Occipital lobe (tissue), 2 donors: ENCODE measurements around the gene TUT1. TPM values are rescaled to one million over a fixed set of nuclear protein-coding genes. Genes with fewer than 3 reads are reported as not detected.
"Not testable (repeated sequence)": the region's sequence is repeated elsewhere in the genome, so short reads cannot be mapped to it uniquely, and the experiment has no call there.

Source experiments
- DNase-seq: peaks from one replicate; lab custom pipeline; 2025; lab: John Stamatoyannopoulos, UW
- total RNA-seq: library from RNA; depleted of rRNA; stranded (reverse); fragments of >200 nt; gene quantifications from one replicate; pipeline ENCODE4 v1.2.3, GENCODE V29; 2014

The TUT1 gene, protein sequence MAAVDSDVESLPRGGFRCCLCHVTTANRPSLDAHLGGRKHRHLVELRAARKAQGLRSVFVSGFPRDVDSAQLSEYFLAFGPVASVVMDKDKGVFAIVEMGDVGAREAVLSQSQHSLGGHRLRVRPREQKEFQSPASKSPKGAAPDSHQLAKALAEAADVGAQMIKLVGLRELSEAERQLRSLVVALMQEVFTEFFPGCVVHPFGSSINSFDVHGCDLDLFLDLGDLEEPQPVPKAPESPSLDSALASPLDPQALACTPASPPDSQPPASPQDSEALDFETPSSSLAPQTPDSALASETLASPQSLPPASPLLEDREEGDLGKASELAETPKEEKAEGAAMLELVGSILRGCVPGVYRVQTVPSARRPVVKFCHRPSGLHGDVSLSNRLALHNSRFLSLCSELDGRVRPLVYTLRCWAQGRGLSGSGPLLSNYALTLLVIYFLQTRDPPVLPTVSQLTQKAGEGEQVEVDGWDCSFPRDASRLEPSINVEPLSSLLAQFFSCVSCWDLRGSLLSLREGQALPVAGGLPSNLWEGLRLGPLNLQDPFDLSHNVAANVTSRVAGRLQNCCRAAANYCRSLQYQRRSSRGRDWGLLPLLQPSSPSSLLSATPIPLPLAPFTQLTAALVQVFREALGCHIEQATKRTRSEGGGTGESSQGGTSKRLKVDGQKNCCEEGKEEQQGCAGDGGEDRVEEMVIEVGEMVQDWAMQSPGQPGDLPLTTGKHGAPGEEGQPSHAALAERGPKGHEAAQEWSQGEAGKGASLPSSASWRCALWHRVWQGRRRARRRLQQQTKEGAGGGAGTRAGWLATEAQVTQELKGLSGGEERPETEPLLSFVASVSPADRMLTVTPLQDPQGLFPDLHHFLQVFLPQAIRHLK
- total RNA-seq = 4.5 TPM

DNA sequence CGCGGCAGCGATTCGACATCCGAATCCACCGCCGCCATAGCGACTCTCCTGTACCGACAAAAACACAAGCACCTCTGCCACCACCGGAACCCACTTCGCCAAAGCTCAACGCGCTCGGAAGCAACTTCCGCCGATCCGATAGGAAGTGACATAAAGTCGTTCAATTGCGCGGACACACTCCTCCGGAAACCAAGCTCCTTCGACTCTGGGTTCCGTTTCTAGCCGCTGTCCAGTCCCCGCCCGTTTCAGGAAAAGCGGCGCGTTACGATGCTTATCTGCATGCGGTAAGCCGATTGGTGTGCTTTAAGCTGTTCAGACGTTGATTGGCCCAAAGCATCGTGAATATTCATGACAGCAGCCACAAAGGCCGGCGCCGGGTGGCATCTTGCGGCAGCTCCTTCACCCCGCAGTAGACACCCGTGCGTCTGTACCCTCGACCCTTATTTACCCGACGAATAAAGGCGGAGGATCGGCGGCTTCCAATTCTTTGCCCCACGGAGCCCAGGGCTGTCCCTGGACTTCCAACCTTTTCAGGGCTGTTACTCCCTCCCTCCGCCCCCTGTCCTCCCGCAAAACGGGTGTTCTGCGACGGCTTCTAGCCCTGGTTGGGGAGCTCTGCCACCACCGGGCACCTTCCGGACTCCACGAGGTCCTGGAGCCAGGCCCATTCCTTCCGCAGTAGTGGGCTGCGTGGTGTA is at the start of gene TUT1:
TUT1 (minus strand) TSS at position 76 of the 698 bp plus-strand sequence; CDS start at position 38, 38 bp downstream.
- DNase-seq = peak; percentile 98

GRCh38 chr11:62632492-62632891 is 41.2 kb upstream of the TUT1 start:
- DNase-seq = no peak

DNA sequence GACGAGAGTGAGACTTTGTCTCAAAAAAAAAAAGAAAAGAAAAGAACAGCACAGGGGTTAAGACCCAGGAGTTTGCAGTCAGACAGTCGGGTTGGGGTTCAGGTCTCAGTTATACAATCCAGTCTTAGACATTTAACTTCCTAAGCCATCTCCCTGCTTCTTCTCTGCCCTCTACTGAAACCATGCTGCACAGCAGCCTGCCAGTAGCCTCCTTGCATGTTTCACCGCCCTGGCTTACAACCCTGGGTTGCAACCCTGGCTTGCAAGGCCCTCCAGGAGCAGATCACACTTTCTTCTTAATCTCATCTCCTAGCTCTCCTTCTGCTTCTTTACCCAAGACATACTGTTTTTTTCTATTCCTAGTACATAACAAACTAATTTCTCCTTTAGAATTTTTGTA is 36.4 kb upstream of the TUT1 start:
- DNase-seq = no peak

DNA sequence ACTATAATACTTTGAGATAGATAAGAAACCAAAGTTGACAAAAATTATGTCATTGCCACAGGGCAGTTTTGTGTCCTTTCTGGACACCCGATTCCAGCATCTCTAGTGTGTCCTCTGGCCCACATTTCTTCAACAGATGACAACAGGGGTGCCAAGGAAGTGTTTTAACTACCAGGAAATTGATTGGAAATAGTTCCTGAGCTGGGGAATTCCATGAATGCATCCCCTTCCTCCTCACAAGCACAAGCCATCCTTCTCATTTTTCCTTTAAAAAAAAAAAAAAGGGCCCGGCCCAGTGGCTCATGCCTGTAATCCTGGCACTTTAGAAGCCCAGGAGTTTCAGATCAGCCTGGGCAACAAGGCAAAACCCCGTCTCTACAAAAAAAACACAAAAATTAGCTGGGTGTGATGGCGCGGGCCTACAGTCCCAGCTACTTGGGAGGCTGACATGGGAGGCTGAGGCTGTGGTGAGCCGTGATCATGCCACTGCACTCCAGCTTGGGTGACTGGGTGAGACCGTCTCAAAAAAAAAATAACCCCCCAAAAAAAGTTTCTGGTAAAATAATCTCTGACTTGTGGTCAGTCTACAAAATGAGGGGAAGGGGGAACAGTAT is 31.3 kb upstream of the TUT1 start:
- no peak for DNase-seq

DNA sequence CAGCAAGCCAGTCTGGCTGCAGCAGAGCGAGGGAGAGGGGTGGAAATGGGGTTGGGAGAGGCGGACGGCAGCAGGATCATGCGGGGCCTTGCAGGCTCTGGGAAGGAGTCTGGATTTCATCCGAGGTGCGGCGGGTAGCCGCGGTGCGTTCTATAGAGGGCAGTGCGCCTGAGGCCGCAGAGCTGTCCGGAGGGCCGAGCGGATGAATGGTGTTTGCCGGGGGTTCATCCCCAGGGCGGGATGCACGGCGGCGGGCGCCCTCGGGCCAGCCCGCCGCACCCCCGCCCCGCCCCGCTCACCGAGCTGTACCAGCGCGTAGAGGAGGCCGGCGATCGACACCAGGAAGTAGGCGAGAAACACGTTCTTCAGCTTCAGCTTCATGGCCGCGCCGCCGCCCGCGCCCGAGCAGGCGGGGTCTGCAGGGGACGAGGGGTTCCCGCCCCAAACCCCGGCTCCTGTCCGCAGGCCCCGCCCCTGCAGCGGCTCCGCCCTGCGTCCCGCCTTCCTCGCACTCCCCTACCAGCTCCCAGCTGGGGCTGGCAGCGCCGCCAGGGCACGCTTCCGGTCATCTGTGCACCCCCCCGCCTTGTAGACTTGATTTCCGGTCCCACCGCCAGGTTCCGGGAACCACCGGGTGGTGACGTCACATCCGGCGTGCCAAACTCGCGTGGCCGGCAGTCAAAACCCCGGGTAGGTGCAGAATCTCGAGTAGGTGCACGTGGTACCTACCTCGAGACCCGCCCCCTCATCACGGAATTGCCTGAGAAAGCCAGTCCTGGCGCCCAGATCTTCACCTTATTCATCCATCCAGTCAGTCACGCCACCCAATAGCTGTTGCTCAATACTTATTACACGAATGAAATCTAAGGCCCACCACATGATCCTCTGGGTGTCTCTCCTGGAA is 30.5 kb upstream of the TUT1 start, which contains the start of gene B3GAT3:
B3GAT3 (minus strand) TSS at position 420 of the 904 bp plus-strand sequence; CDS start at position 381, 39 bp downstream.
- peak; percentile 97 for DNase-seq

DNA sequence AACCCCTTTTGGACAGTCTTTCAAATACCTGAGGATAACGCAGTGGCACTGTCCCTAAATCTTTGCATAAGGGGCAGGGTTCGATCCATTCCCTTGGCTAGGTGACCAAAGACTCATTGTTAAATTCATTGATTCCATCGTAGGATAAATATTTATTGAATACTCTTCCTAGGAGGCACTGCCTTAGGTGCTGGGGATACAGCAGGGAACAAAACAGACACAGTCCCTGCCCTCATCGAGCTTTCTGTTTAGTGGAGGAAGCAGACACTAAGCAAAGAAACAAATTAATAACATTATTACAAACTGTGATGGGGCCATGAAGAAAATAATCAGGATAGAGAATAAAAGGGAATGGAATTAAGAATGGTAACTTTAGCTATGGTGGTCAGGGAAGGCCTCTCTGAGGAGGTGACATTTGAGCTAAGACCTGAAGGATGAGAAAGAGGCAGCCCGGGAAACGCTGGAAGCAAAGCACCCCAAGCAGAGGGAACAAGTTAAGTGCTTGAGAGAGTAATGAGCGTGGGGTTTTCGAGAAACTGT is 29.8 kb upstream of the TUT1 start:
- no peak for DNase-seq

- not testable (repeated sequence) for DNase-seq
Measured at GRCh38 chr11:62616957-62617356, 25.6 kb upstream of the TUT1 start.

GRCh38 chr11:62615521-62615920 is 24.2 kb upstream of the TUT1 start:
- no peak for DNase-seq

GRCh38 chr11:62614275-62614674 is 23.0 kb upstream of the TUT1 start:
- DNase-seq = no peak

DNA sequence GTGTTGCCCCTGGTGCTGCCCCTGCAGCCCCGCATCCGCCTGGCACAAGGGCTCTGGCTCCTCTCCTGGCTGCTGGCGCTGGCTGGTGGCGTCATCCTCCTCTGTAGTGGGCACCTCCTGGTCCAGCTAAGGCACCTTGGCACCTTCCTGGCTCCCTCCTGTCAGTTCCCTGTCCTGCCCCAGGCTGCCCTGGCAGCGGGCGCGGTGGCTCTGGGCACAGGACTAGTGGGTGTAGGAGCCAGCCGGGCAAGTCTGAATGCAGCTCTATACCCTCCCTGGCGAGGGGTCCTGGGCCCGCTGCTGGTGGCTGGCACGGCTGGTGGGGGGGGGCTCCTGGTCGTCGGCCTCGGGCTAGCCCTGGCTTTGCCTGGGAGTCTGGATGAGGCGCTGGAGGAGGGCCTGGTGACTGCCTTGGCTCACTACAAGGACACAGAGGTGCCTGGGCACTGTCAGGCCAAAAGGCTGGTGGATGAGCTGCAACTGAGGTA is 22.0 kb upstream of the TUT1 start:
- DNase-seq = no peak

DNA sequence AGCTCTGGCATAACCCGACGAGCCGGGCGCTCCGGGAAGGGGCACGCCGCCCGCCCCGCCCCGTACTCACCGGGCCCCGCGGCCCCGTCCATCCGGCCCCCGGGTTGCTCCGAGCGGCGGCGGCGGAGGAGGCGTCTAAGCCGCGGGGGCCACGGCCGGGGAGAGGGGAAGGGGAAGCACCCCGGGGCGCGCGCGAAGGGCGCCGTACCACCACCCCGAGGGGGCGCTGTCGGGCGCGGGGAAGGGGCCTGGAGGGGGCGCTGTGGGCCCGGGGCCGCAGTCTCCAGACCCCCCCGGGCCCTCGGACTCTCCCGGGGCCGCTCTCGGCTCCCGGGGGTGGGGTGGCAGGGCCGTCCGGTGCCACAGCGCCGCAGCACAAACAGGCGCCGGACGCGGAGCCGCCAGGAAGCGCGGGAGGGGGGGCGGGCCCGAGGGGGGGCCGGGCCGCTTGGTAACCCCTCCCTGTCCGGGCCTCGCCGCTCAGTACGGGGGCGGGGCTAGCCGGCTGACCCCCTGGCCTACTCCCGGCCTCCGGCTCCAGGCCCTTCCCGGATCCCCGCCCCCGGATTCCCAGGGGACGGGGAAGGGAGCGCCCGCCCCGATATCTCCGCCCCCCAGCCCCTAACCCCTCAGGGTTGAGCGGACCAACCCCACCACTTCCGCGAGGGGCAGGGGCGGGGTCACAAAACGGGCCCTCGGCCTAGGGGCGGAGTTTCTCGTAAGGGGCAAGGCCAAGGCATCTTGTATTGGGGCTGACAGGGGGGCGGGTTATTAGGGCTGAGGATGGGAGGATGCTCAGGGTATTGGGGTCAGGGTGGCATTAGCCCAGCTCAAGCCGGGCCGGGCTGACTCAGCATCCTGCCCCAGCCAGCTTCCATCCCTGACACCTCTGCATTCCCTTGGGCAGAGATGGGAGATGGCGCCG is 21.3 kb upstream of the TUT1 start, which contains the start of the genes EML3 and ROM1:
EML3 (minus strand) TSS at position 410 of the 925 bp plus-strand sequence; CDS start at position 92, 318 bp downstream.
ROM1 (plus strand) TSS at position 892 of the 925 bp plus-strand sequence; CDS start at position 917, 25 bp downstream.
- DNase-seq = peak; percentile 85

GRCh38 chr11:62611705-62612365 is 20.5 kb upstream of the TUT1 start:
- DNase-seq = peak; percentile 31

DNA sequence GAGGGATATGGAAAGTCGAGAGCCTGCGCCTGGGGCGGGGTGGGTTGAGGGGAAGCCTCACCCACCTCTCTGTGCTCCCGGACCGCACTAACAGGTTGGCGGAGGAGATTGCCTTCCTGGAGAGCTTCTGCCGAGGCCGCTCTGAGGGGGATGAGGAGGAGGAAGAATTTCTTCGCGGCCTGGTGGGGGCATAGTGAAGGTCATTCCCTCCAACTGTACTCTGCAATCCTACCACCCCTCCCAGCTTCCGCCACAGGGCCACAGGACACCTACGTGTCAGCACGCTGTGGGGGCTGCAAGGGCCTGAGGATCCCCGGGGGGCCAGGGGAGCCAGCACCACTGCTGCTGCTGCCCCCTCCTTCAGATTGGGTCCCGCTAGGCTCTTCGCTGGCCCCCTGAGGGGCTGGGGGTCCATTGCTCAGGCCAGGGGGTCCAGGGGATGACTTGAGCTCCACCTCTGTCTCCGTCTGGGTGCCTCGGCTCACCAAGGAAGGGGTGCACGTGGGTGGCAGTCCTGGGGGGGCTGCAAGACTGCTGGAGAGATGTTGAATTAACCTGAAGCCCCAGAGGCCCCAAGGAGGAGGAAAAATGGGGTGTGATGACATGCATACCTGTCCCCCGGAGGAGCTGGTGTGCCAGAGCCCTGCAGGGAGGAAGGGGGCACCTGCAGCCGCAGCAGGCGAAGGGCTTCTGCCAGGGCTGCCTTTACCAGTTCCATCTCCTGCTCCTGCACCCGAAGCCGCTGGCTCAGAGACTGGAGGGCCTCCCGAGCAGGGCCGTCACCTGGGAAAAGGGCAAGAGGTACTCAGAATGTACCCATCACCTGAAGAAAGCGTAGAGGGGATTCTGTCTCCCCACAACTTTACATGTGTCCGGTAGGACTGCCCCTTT is 19.7 kb upstream of the TUT1 start:
- DNase-seq = no peak

DNA sequence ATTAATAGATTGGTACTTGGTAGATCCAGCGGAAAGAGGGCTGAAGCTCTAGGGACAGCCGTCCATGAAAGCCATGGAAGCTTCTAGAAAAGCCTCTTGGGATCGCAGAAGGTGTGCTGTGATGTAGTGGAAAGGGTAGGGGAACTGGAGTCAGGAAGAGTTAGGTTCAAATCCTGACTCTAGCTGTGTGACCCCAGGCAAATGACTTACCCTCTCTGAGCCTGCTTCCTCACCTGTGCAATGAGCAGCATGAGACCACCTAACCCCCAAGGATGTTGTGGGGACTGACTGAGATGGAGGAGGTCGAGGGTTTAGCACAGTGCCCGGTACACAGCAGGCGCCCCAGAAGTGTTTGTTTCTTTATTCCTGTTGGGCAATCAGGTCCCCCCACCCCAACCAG is 19.1 kb upstream of the TUT1 start:
- no peak for DNase-seq

DNA sequence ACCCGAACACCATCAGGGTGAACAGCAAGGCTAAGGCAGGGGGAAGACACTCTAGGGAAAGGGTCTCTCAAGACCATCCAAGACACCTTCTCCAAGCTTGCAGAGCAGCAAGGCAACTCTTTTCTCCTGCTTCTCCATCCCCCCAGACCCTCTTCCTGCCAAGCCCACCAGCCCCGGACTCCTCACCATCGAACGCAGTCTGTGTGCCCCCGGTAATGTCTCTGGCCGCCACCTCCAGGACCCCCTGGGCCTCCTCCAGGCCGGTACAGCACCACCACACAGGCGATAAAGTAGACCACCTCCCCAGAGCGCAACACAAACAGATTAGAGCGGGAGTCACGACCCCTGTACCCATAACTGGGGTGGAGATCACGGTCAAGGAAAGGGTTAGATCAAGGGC is 17.5 kb upstream of the TUT1 start:
- no peak for DNase-seq

GRCh38 chr11:62607714-62608113 is 16.4 kb upstream of the TUT1 start:
- DNase-seq = no peak

DNA sequence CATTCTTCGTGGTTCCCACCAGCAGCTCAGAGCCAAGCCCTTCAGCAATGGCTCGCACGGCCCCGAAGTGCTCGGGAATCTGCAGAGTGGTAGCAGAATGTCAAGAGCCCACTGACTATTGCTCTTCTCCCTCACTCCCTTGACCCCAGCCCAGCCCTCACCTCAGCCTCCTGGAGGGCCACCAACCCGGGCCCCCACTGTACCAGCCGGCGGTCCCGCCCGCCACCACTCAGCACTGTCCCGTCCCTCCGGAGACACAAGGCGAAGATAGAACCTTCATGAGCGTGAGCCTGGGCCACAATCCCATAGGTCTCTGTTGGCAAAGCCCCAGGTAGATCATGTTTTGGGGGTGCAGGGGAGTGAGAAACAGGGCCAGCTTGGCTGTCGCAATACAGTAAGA is 14.6 kb upstream of the TUT1 start:
- DNase-seq = no peak
